ENCODE results near the gene GPD2. TPM values are rescaled to one million over a fixed set of nuclear protein-coding genes. Genes with fewer than 3 reads are reported as not detected.
"Not testable (repeated sequence)": the region's sequence is repeated elsewhere in the genome, so short reads cannot be mapped to it uniquely, and the experiment has no call there.

The GPD2 gene
- polyA plus RNA-seq, 3 donors, result 20.5 to 28.3 (median 22.8) TPM

DNA sequence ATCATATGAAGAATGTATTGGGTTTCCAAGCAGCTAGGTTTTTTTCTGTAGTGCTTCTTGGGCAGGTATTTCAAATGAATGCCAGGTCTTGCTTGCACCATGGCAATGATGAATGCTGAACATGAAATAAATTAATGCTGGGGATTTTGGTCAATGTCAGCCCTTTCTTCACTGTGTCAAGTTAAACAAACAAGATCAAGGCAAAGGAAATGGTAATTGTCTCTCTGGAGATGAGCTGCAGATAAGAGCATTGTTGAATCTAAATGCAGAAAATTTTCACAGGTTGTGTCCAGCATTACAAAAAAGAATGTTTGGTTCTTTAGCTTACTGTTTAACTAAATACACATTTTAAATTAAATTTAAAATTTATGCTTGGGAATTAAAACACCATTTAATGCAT is 144.3 kb downstream of the GPD2 start:
- DNase-seq (ENCODE audit: low read depth in 3 of 3, low spot score in 2 of 3), result no peak

GRCh38 chr2:156581280-156581679 is 145.1 kb downstream of the GPD2 start:
- DNase-seq (ENCODE audit: low read depth in 3 of 3, low spot score in 2 of 3), result no peak

DNA sequence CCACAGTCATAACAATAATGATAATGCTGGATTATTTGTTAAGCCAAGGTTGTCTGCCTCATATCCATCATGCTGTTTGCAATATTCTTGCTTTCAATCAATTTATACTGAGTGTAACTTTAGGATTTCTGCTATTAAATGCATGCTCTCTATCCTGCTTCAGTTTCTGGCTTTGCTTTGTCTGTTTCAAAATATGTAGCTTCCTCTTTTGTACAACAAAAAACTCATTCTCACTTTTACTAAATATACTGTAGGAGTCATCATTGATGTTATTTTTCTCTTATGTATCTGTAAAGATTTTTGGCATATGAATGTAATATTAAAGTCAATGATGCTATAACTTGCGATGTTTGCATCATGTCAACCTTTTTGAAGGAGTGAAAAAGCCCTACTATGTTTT is 149.3 kb downstream of the GPD2 start:
- DNase-seq (ENCODE audit: low read depth in 3 of 3, low spot score in 2 of 3), result no peak

GRCh38 chr2:156586621-156587020 is 150.4 kb downstream of the GPD2 start:
- DNase-seq (ENCODE audit: low read depth in 3 of 3, low spot score in 2 of 3), result no peak

DNA sequence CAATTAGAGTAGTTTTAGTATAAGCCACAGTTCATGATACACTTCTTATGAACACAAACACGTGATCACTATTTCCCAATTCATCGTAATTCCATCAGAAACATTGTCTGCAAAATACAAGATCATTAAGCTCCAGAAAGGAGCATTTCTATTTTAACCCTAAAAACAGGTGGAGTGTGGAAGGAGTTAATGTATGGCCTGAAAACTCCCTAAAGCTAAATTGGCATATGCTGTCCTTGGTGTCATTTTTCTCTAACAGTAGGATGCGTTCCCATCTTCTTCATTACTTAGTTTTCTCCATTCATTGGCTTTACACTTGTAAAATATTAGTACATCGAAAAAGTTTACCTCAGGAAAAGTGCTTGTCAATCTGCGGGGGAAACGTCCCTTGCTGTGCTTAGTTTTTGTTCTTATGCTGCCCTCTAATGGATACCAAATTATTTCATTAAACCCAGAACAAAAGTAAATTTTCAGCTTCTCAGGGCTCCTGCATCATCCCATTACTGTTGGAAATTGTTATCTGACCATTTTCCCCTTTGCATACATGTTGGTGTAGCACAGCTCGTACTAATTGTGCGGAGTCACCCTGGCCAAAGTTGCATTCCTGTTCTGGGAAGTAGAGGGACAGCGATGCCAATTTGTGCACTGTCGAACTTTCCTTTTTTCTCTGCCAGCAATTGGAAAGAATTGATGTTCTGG is 153.4 kb downstream of the GPD2 start:
- DNase-seq (ENCODE audit: low read depth in 3 of 3, low spot score in 2 of 3), result peak in 2 of 3 donors; percentile 4 to 14

DNA sequence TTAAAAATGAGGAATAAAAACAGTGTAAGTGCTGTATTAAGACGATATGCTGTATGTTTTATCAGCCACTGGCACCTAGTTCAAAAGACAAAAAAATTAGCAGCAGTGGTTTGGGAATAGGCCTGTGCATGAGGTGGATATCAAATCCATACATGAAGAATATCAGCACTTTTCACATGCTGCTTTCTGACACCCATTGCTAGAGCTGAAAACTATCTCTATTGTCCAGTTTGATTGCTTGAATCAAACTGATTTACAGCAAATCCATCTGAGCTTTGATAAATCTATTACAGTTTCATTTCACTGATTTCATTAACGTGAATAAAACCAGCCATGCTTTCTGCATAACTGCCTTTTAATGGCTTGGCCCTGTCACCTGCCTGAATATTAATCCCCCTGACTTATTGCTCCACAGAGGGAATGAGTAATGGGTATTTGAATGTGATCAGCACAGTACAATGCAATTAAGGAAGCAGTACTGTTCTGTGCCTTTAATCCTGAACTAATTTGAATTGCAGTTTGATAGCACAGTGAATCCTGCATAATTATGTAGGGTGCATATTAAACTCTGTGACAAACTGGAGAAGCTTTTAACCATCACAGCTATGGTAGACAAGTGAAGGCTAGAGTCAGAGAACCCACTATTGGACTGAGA is 154.0 kb downstream of the GPD2 start:
- DNase-seq (ENCODE audit: low read depth in 3 of 3, low spot score in 2 of 3), result no peak

GRCh38 chr2:156592809-156593593 is 156.8 kb downstream of the GPD2 start:
- no peak for DNase-seq (ENCODE audit: low read depth in 3 of 3, low spot score in 2 of 3)

DNA sequence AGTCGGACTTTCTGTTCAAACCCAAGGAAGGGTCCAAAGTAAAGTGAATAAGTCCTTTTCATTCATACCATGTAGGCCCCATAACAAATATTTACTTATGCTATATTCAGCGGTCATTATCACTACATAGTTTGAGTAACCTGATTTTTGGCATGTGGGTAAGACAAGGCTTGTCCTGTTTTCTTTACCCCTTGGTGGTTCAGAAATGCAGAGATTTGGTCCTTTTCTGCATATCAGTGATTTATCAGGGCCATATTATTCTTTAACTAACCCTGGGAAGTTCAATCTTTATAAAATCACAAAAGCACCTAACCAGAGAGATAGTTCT is 157.4 kb downstream of the GPD2 start:
- DNase-seq (ENCODE audit: low read depth in 3 of 3, low spot score in 2 of 3), result no peak

GRCh38 chr2:156598563-156598962 is 162.4 kb downstream of the GPD2 start:
- no peak for DNase-seq (ENCODE audit: low read depth in 3 of 3, low spot score in 2 of 3)

DNA sequence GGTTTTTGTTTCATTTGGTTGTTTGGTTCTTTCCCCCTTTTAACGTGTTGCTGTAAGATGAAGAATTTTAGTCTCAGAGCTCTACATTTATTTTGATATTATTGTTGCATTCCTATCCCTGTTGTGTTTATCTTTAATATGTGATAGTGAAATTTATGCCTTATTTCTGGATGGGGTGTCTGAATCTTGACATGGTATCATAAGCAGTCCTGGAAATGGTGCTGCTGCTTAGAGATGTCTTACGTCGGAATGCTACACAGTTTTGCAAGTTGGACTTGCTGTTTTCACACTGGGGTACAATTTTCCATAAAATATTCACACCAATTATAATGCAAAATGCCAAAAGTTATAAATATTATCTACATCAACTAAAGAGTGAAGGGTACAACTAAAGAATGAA is 164.0 kb downstream of the GPD2 start:
- no peak for DNase-seq (ENCODE audit: low read depth in 3 of 3, low spot score in 2 of 3)

- DNase-seq (ENCODE audit: low read depth in 3 of 3, low spot score in 2 of 3), result no peak
Observed at GRCh38 chr2:156601855-156602551, 165.8 kb downstream of the GPD2 start.

GRCh38 chr2:156602552-156602933 is 166.4 kb downstream of the GPD2 start:
- DNase-seq (ENCODE audit: low read depth in 3 of 3, low spot score in 2 of 3), result no peak

GRCh38 chr2:156615836-156616322 is 179.7 kb downstream of the GPD2 start:
- DNase-seq (ENCODE audit: low read depth in 3 of 3, low spot score in 2 of 3), result no peak

DNA sequence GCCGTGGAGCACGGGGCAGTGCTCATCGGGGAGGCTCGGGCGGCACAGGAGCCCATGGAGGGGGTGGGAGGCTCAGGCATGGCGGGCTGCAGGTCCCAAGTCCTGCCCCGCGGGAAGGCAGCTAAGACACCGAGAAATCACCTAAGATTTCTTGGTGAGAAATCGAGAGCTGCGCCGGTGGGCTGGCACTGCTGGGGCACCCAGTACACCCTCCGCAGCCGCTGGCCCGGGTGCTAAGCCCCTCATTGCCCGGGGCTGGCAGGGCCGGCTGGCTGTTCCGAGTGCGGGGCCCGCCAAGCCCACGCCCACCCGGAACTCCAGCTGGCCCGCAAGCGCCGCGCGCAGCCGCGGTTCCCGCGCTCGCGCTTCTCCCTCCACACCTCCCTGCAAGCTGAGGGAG is 181.9 kb downstream of the GPD2 start:
- DNase-seq (ENCODE audit: low read depth in 3 of 3, low spot score in 2 of 3), result not testable (repeated sequence)

- DNase-seq (ENCODE audit: low read depth in 3 of 3, low spot score in 2 of 3), result no peak
Observed at GRCh38 chr2:156619021-156619539, 182.9 kb downstream of the GPD2 start.

GRCh38 chr2:156622491-156622890 is 186.3 kb downstream of the GPD2 start:
- DNase-seq (ENCODE audit: low read depth in 3 of 3, low spot score in 2 of 3), result no peak

DNA sequence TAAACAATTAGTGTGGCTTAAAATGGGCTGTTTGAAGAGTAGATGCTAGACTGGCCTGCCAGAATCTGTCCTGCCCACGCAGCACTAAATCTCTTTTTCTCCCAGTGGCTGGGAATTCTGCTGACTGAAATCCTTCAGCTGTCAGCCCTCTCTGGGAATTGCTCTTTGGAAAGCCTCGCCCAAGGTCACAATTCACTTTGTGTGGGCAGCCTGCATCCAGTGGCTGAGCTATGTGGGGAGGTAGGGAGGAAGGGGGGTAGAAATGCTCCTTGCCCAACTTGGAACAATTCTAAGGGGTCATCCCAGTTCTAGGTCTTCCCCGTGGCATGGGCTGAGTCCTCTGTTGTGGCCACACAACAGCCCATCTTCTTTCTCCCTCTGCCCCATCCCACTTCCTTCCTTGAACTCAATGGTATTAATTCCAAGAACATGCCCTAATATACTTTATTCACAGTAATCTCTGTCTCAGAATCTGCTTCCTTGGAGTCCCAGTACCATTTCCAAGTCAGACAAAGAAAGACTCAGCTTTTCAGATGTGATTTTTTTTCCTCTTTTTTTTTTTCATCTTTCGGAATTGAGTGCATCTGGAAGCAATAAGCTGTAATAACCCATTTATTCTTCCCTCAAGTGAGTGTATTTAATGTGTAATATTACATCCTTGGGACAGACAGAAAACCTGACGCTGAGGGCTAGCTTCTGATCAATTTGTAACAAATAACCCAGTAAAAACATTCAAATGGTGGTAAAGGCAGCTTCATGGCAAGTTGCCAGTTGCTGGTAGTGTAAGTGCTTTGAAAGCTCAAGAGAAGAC is 189.4 kb downstream of the GPD2 start:
- no peak for DNase-seq (ENCODE audit: low read depth in 3 of 3, low spot score in 2 of 3)

- no peak for DNase-seq (ENCODE audit: low read depth in 3 of 3, low spot score in 2 of 3)
Observed at GRCh38 chr2:156626931-156627330, 190.8 kb downstream of the GPD2 start.

DNA sequence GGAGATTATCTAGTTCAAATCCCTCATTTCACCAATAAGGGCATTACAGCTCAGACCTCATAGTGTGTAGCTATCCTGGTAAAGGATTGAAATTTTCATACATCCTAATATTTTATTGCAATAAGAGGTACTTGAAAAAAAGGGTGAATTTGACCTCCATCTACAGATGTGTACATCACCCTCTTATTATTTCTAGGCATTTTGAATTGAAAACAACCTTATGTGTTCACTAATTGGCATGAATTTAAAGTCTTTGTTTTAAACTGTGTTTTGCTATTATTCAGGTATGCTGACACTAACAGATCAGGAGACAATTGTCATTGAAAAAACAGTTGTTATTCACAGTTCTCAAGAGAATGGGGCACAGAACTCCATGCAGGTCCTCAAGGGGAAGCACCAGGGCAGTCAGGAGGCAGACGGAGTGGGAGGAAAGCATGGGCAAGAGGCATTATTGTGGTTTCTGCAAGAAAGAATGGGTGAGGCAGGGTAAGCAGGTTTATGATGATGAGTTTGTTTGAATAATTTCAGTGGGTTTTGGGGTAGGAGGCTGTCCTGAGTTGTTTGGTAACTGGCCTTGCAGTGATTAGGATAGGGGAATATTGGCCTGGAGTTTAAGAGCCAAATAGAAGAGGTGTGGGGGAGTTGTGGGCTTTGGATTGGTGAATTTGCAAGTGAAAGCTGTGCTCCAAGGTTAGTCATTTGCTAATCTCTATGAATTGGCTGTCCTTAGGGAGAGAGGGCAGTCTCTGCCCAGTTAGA is 194.6 kb downstream of the GPD2 start:
- no peak for DNase-seq (ENCODE audit: low read depth in 3 of 3, low spot score in 2 of 3)

All from right renal cortex interstitium (tissue), 3 donors.